ENCODE measurements around the gene CLEC3B. TPM values are rescaled to one million over a fixed set of nuclear protein-coding genes. Genes with fewer than 3 reads are reported as not detected.

The CLEC3B gene
- total and polyA plus RNA-seq, 2 donors (not counting 3 experiments of a cell fraction or from before 2014, with no cell fraction given), result 1.8 TPM; not detected in 1

GRCh38 chr3:44991326-44991725, 34.8 kb upstream of the CLEC3B start:
- H3K36me3 ChIP-seq (ENCODE audit: control insufficient read depth in 2 of 2, extremely low read depth in 1 of 2, insufficient read depth in 2 of 2, low read length in 2 of 2), result no peaks in the 10 kb centered on the region
- H3K9me3 ChIP-seq (replicated peaks; ENCODE audit: control insufficient read depth, insufficient read depth, low read length), result no peaks in the 10 kb centered on the region
- H3K4me1 ChIP-seq (ENCODE audit: control insufficient read depth, extremely low read depth, insufficient read depth, low read length), result peaks cover 7% of the 10 kb centered on the region
- no peak overlapping the region for H3K4me3 ChIP-seq (replicated peaks in 1 of 3; ENCODE audit: insufficient read depth in 1 of 3, low read depth in 1 of 3, low read length in 3 of 3)
- FAIRE-seq (no peak), DNase-seq (ENCODE audit: low read depth, low spot score) (no peak)
- no TSS peak for BruUV-seq (replicated peaks)
- H3K27ac ChIP-seq (ENCODE audit: insufficient read depth, low read depth, low read length), result no peak overlapping the region
- H2AFZ ChIP-seq (ENCODE audit: low read depth, low read length), result no peak overlapping the region
- no peaks in the 10 kb centered on the region for H3K9me1 ChIP-seq (replicated peaks; ENCODE audit: control insufficient read depth, extremely low read depth, insufficient read depth, low read length)
- ChIA-PET POLR2A (no interaction called here), CTCF (interaction anchor here (1.2 to 1.5 kb wide), 2 partner anchors 22 to 25 kb away, joined by 3 read pairs; no protein-coding TSS in a partner anchor)
- H4K20me1 ChIP-seq (replicated peaks; ENCODE audit: control insufficient read depth, extremely low read depth, insufficient read depth, low read length), result peaks cover 3% of the 10 kb centered on the region
- dilution Hi-C loops (cut with MboI; ENCODE audit: extremely low pct_ligation_motif_present, low sequenced_read_pairs), result no loop called here
- intact Hi-C loops (cut with micrococcal nuclease), result no loop called here
- no peak overlapping the region for H3K4me2 ChIP-seq (ENCODE audit: insufficient read depth, low read length)
- H3K79me2 ChIP-seq (ENCODE audit: control insufficient read depth, insufficient read depth, low read length), result peaks cover 16% of the 10 kb centered on the region
- no peak for TF ChIP-seq GATA2 (IDR thresholded peaks at IDR 0.05; ENCODE audit: insufficient read depth, insufficient read length, low read depth, low read length)
- TF ChIP-seq EZH2 (IDR thresholded peaks at IDR 0.05; ENCODE audit: borderline replicate concordance, low read depth, low read length, severe bottlenecking), result no peak
- no peak for TF ChIP-seq POLR2A (IDR thresholded peaks at IDR 0.05; ENCODE audit: low read depth, low read length)
- no peak for TF ChIP-seq POLR2AphosphoS5 (IDR thresholded peaks at IDR 0.05; ENCODE audit: insufficient read depth, low read depth, low read length)
- TF ChIP-seq JUN (IDR thresholded peaks at IDR 0.05; ENCODE audit: borderline replicate concordance, insufficient read depth, insufficient read length, low read depth), result no peak
- no peak for TF ChIP-seq CTCF (IDR thresholded peaks at IDR 0.05; ENCODE audit: extremely low read depth in 1 of 2, insufficient read depth in 1 of 2, low read depth in 1 of 2, low read length in 2 of 2)
- TF ChIP-seq MYC (IDR thresholded peaks at IDR 0.05; ENCODE audit: low read depth, low read length), result no peak
- TF ChIP-seq MAX (IDR thresholded peaks at IDR 0.05; ENCODE audit: insufficient read depth, insufficient read length), result no peak
- TF ChIP-seq FOS (IDR thresholded peaks at IDR 0.05; ENCODE audit: borderline replicate concordance, insufficient read depth, low read length), result no peak
- H3K9ac ChIP-seq (replicated peaks; ENCODE audit: extremely low read depth, insufficient read depth, low read length), result no peak overlapping the region
- H3K27me3 ChIP-seq (ENCODE audit: control insufficient read depth in 2 of 2, insufficient read depth in 2 of 2, low read length in 2 of 2), result no peaks in the 10 kb centered on the region
